ENCODE measurements around the gene CDC5L.

Gene CDC5L

DNA sequence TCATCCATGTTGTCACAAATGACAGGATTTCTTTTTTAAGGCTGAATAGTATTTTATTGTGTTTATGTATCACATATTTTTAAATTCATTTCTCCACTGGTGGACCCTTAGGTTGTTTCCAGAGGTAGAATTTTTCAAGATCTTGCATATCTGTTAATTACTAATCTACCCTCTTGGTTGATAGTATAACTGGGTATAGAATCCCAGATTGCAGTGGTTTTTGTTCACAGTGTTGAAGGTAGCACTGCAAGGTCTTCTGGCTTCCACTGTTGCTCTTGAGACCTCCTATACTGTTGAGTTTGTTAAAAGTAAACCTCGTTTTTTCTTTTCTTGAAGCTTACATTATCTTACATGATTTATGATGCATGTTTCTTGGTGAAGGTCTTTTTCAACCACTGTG lies 22.9 kb downstream of the CDC5L start:
- H3K27ac ChIP-seq = no peak overlapping the region
- TF ChIP-seq, protein P1, sequence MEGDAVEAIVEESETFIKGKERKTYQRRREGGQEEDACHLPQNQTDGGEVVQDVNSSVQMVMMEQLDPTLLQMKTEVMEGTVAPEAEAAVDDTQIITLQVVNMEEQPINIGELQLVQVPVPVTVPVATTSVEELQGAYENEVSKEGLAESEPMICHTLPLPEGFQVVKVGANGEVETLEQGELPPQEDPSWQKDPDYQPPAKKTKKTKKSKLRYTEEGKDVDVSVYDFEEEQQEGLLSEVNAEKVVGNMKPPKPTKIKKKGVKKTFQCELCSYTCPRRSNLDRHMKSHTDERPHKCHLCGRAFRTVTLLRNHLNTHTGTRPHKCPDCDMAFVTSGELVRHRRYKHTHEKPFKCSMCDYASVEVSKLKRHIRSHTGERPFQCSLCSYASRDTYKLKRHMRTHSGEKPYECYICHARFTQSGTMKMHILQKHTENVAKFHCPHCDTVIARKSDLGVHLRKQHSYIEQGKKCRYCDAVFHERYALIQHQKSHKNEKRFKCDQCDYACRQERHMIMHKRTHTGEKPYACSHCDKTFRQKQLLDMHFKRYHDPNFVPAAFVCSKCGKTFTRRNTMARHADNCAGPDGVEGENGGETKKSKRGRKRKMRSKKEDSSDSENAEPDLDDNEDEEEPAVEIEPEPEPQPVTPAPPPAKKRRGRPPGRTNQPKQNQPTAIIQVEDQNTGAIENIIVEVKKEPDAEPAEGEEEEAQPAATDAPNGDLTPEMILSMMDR (IDR thresholded peaks at IDR 0.05; ENCODE audit: low read depth, low read length) = no peak
- DNase-seq = no peak
- H3K36me3 ChIP-seq = peaks cover 90% of the 10 kb centered on the region
- no peaks in the 10 kb centered on the region for H3K9me3 ChIP-seq (ENCODE audit: severe bottlenecking)
- no peak overlapping the region for H3K4me3 ChIP-seq (ENCODE audit: low read depth, low read length)
- H3K27me3 ChIP-seq (ENCODE audit: insufficient read depth, low read depth, severe bottlenecking) = no peaks in the 10 kb centered on the region

DNA sequence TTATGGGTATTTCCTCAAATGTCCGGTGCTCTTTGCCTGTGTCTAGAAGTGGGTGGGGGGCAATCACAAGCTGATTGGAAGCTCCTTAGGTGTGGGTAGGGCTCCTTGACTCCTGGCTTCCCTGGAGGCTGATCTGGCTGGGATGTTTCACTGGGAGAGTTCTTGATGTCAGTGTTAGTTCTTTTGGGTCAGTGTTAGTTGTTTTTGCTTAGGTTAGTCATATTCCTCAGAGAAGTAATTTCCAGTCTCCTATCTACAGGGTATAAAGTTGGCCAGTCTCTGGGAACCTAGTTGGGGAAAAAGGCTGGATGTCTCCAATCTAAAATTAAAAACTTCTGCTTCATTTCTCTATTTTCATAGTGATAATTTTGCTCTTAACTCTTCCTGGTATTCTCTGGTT lies 23.6 kb downstream of the CDC5L start:
- Histone ChIP-seq H3K27ac (no peak overlapping the region), H3K27me3 (ENCODE audit: insufficient read depth, low read depth, severe bottlenecking) (no peaks in the 10 kb centered on the region), H3K36me3 (peaks cover 90% of the 10 kb centered on the region), H3K9me3 (ENCODE audit: severe bottlenecking) (no peaks in the 10 kb centered on the region), H3K4me3 (ENCODE audit: low read depth, low read length) (no peak overlapping the region)
- TF ChIP-seq, protein P1 (IDR thresholded peaks at IDR 0.05; ENCODE audit: low read depth, low read length) = no peak
- no peak for DNase-seq

DNA sequence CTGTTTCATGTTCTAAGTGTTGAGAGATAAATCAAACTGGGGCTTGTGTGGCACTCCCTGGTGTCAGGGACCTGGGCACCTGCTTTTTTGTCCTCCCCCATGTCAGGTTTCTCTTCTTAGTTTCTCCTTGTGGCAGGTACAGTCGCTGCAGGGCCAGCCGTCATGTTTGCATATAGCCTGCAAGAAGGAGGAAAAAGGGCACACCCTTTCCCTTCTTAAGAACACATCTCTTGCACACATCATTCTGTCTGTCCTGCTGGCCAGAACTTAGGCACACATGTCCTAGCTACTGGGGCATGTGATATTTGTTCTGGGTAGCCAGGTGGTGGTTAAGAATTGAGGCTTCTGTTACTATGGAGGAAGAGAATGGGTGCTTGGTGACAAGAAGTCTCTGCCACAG lies 27.9 kb downstream of the CDC5L start:
- H3K27me3 ChIP-seq (ENCODE audit: insufficient read depth, low read depth, severe bottlenecking) = no peaks in the 10 kb centered on the region
- H3K27ac ChIP-seq = no peak overlapping the region
- peaks cover 82% of the 10 kb centered on the region for H3K36me3 ChIP-seq
- H3K4me3 ChIP-seq (ENCODE audit: low read depth, low read length) = no peak overlapping the region
- DNase-seq = no peak
- H3K9me3 ChIP-seq (ENCODE audit: severe bottlenecking) = peaks cover 4% of the 10 kb centered on the region
- TF ChIP-seq, protein P1 (IDR thresholded peaks at IDR 0.05; ENCODE audit: low read depth, low read length) = no peak

DNA sequence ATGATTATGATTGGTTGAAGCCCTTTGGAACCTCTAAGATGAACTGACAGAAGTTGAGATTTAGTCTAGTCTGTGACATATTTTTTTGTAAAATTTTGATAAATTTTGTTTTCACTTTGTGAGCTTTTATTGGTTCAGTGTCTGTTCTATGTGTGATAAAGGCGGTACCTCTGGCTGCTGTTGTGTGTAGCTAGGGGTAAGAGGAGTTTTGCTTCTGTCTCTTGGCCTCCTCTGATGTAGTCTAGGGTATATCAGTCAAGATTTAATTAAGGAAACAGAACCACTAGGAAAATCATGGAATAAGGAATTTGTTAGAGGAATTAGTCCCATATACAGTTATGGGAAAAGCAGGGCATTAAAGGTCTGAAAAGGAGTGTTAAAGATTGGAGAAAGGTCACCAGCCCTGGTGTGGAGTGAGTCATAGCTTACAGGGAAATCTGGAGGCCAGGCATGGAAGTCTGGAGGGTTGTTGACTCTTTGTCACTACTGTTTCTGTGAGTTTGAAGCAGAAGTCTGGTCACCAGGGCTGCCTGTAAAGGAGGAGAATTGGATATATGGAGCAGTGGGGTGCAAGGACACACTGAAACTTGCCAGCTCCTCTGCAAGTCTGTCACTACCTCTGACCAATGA lies 28.5 kb downstream of the CDC5L start:
- no peak overlapping the region for H3K27ac ChIP-seq
- no peak for DNase-seq
- peaks cover 83% of the 10 kb centered on the region for H3K36me3 ChIP-seq
- H3K4me3 ChIP-seq (ENCODE audit: low read depth, low read length) = no peak overlapping the region
- TF ChIP-seq, protein P1 (IDR thresholded peaks at IDR 0.05; ENCODE audit: low read depth, low read length) = no peak
- no peaks in the 10 kb centered on the region for H3K27me3 ChIP-seq (ENCODE audit: insufficient read depth, low read depth, severe bottlenecking)
- H3K9me3 ChIP-seq (ENCODE audit: severe bottlenecking) = peaks cover 4% of the 10 kb centered on the region

DNA sequence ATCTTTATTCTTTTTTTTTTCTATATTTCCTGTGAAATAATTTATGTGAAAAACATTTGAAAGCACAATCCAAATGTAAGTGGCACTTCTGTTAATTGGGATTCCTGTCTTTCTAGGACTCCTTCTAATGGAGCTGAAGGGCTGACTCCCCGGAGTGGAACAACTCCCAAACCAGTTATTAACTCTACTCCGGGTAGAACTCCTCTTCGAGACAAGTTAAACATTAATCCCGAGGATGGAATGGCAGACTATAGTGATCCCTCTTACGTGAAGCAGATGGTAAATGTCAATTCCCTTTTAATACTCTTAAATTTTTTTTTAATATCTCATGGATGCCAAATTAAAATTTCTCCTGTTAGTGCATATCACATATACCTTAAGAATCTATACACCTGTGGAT lies 35.0 kb downstream of the CDC5L start:
- TF ChIP-seq, protein P1 (IDR thresholded peaks at IDR 0.05; ENCODE audit: low read depth, low read length) = no peak
- Histone ChIP-seq H3K4me3 (ENCODE audit: low read depth, low read length) (no peak overlapping the region), H3K27me3 (ENCODE audit: insufficient read depth, low read depth, severe bottlenecking) (no peaks in the 10 kb centered on the region), H3K27ac (no peak overlapping the region), H3K36me3 (peaks cover 92% of the 10 kb centered on the region), H3K9me3 (ENCODE audit: severe bottlenecking) (no peaks in the 10 kb centered on the region)
- DNase-seq = no peak

DNA sequence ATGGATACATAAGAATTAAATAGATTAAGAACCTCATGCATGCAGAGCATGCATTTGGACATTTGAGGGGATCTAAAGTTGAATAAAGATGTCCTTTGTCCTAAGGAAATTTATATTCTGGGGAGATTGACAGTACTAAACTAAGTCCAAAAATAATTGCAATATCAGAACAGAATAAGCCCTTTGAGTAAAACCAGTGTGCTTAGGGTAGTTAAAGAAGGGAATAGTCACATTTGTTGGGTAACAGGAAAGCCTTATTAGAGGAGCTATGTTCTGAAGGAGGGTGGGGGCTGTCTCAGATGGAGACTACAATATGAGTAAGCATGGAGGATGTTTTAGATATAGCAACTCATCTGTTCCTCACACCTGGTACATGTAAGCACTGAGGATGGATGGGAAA lies 35.8 kb downstream of the CDC5L start:
- H3K36me3 ChIP-seq = peaks cover 92% of the 10 kb centered on the region
- DNase-seq = no peak
- H3K27ac ChIP-seq = no peak overlapping the region
- H3K4me3 ChIP-seq (ENCODE audit: low read depth, low read length) = no peak overlapping the region
- H3K9me3 ChIP-seq (ENCODE audit: severe bottlenecking) = no peaks in the 10 kb centered on the region
- TF ChIP-seq, protein P1 (IDR thresholded peaks at IDR 0.05; ENCODE audit: low read depth, low read length) = no peak
- H3K27me3 ChIP-seq (ENCODE audit: insufficient read depth, low read depth, severe bottlenecking) = no peaks in the 10 kb centered on the region
